PC-9 (cell line): ENCODE measurements around the gene SDC1.

Source experiments
- EZH2 ChIP-seq: fragments of 200-600 bp; sonication (generic); IDR thresholded peaks from 2 replicates; pipeline ENCODE4 v1.8.0; 2017; ENCODE audit warnings: antibody characterized with exemption, low read depth
- TF ChIP-seq, protein P1 (sequence below): fragments of 200-600 bp; sonication (generic); conservative IDR thresholded peaks from 2 replicates; pipeline ENCODE4 v1.6.1; 2017; ENCODE audit warnings: mixed run types, antibody characterized with exemption, mild to moderate bottlenecking, moderate library complexity

DNA sequence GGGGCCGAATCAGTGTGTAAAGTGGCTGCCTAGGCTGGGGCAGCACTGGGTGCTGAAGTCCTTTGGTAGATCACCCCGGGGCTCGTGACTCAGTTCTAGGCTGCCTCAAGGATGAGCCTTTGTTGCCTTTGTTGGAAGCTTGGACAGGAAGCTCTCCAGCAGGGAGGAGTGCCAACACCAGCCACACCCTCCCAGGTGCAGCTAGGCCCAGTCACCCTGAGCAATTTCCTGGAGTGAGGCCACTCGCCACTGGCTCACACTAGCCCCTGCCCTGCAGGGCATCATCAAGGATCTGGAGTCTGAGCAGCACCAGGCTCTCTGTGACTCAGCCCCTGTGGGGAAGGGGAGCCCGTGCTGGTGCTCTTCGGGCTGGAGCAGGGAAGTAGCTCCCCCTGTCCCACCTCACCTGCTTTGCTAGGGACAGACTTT is 6.7 kb upstream of the SDC1 start:
- TF ChIP-seq, protein P1, sequence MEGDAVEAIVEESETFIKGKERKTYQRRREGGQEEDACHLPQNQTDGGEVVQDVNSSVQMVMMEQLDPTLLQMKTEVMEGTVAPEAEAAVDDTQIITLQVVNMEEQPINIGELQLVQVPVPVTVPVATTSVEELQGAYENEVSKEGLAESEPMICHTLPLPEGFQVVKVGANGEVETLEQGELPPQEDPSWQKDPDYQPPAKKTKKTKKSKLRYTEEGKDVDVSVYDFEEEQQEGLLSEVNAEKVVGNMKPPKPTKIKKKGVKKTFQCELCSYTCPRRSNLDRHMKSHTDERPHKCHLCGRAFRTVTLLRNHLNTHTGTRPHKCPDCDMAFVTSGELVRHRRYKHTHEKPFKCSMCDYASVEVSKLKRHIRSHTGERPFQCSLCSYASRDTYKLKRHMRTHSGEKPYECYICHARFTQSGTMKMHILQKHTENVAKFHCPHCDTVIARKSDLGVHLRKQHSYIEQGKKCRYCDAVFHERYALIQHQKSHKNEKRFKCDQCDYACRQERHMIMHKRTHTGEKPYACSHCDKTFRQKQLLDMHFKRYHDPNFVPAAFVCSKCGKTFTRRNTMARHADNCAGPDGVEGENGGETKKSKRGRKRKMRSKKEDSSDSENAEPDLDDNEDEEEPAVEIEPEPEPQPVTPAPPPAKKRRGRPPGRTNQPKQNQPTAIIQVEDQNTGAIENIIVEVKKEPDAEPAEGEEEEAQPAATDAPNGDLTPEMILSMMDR, result no peak
- TF ChIP-seq EZH2, result no peak
